HL-60 (cell line): ENCODE measurements around the gene ALDH4A1.
"Not testable (repeated sequence)": the region's sequence is repeated elsewhere in the genome, so short reads cannot be mapped to it uniquely, and the experiment has no call there.

Experiments used
- DNase-seq, 2 experiments: peaks; one replicate each; pipeline ENCODE4 v3.0.0-alpha.2; 2010 to 2020; ENCODE audit warnings: low read depth in 1 of 2, low spot score in 1 of 2
- H3K27ac ChIP-seq: fragments of 250-450 bp; sonication (Bioruptor Pico); replicated peaks from 2 replicates; pipeline ENCODE4 v1.5.1; 2020; ENCODE audit warnings: mild to moderate bottlenecking, moderate library complexity
- H3K27me3 ChIP-seq: fragments of 250-450 bp; sonication (Bioruptor Pico); 2 replicates; pipeline ENCODE4 v1.5.1; 2021; ENCODE audit warnings: mild to moderate bottlenecking, moderate library complexity; ENCODE audit not compliant: insufficient read depth, poor library complexity, severe bottlenecking
- H3K4me3 ChIP-seq: replicated peaks from 2 replicates; pipeline ENCODE4 v1.5.1; 2011; ENCODE audit warnings: mild to moderate bottlenecking, control low read depth, low read length; ENCODE audit not compliant: insufficient read depth
- GABPA ChIP-seq: IDR thresholded peaks from 2 replicates; pipeline ENCODE4 v1.6.1; 2012; ENCODE audit warnings: low read depth
- POLR2AphosphoS5 ChIP-seq: IDR thresholded peaks from 2 replicates; pipeline ENCODE4 v1.6.1; 2012; ENCODE audit warnings: low read depth
- SPI1 ChIP-seq: IDR thresholded peaks from 2 replicates; pipeline ENCODE4 v1.6.1; 2012; ENCODE audit warnings: low read depth, mild to moderate bottlenecking, borderline replicate concordance
- TF ChIP-seq, protein P1 (sequence below): IDR thresholded peaks from 2 replicates; pipeline ENCODE4 v1.6.1; 2012; ENCODE audit warnings: low read depth; ENCODE audit not compliant: insufficient replicate concordance
- TF ChIP-seq, protein P2 (sequence below): IDR thresholded peaks from one replicate; pipeline ENCODE4 v1.5.1; 2011; ENCODE audit warnings: low read length, control low read depth, inconsistent platforms; ENCODE audit not compliant: insufficient read depth

ALDH4A1 gene

DNA sequence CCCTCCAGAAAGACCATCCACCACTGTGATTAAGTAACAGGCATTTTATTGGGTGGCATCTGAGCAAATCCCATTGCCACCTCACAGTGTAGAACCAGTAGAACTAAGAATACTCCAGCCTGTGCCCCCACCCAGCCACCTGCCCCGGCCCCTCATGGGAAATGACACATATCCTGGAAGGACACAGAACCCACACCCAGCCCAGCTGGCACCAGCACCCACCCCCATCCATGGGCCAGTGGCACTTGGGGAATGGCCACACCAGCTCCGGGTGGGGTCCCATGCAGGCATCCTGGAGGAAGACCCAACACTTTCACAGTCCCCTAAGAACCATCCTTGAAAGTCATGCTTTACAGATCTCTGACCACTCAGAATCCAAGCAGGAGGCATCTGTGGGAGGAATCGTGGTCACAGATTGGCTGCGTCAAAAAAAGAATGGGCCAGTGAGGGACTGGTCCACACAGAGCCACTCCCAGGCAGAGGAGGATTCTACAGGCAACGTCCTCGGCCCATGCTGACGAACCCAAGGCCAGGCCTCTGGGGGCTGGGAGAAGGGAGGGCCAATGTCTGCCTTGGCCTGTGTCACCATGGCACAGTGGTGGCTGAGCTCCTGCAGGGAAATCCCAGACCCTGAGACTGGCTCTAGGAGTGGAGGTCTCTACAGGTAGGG, 30.8 kb downstream of the ALDH4A1 start:
- TF ChIP-seq POLR2AphosphoS5 = no peak
- no peak for TF ChIP-seq GABPA
- TF ChIP-seq, protein P1, sequence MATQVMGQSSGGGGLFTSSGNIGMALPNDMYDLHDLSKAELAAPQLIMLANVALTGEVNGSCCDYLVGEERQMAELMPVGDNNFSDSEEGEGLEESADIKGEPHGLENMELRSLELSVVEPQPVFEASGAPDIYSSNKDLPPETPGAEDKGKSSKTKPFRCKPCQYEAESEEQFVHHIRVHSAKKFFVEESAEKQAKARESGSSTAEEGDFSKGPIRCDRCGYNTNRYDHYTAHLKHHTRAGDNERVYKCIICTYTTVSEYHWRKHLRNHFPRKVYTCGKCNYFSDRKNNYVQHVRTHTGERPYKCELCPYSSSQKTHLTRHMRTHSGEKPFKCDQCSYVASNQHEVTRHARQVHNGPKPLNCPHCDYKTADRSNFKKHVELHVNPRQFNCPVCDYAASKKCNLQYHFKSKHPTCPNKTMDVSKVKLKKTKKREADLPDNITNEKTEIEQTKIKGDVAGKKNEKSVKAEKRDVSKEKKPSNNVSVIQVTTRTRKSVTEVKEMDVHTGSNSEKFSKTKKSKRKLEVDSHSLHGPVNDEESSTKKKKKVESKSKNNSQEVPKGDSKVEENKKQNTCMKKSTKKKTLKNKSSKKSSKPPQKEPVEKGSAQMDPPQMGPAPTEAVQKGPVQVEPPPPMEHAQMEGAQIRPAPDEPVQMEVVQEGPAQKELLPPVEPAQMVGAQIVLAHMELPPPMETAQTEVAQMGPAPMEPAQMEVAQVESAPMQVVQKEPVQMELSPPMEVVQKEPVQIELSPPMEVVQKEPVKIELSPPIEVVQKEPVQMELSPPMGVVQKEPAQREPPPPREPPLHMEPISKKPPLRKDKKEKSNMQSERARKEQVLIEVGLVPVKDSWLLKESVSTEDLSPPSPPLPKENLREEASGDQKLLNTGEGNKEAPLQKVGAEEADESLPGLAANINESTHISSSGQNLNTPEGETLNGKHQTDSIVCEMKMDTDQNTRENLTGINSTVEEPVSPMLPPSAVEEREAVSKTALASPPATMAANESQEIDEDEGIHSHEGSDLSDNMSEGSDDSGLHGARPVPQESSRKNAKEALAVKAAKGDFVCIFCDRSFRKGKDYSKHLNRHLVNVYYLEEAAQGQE = no peak
- no peak for TF ChIP-seq SPI1
- TF ChIP-seq, protein P2, sequence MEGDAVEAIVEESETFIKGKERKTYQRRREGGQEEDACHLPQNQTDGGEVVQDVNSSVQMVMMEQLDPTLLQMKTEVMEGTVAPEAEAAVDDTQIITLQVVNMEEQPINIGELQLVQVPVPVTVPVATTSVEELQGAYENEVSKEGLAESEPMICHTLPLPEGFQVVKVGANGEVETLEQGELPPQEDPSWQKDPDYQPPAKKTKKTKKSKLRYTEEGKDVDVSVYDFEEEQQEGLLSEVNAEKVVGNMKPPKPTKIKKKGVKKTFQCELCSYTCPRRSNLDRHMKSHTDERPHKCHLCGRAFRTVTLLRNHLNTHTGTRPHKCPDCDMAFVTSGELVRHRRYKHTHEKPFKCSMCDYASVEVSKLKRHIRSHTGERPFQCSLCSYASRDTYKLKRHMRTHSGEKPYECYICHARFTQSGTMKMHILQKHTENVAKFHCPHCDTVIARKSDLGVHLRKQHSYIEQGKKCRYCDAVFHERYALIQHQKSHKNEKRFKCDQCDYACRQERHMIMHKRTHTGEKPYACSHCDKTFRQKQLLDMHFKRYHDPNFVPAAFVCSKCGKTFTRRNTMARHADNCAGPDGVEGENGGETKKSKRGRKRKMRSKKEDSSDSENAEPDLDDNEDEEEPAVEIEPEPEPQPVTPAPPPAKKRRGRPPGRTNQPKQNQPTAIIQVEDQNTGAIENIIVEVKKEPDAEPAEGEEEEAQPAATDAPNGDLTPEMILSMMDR = no peak
- Histone ChIP-seq H3K27ac (no peak overlapping the region), H3K4me3 (no peak overlapping the region), H3K27me3 (peaks cover 3% of the 10 kb centered on the region)
- DNase-seq = no peak

- TF ChIP-seq, protein P2 = no peak
- no peak for TF ChIP-seq GABPA
- DNase-seq = no peak
- H3K27me3 ChIP-seq = peaks cover 3% of the 10 kb centered on the region
- H3K4me3 ChIP-seq = no peak overlapping the region
- no peak overlapping the region for H3K27ac ChIP-seq
Observed at GRCh38 chr1:18870957-18871356, 31.4 kb downstream of the ALDH4A1 start.

DNA sequence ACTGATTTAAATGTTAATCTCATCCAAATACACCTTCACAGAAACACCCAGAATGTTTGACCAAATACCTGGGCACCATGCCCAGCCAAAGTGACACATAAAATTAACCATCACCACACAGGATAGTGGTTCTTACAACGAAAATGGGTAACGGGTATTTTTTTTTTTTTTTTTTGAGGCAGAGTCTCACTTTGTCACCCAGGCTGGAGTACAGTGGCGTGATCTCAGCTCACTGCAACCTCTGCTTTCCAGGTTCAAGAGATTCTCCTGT, 31.8 kb downstream of the ALDH4A1 start:
- H3K27ac ChIP-seq, H3K27me3 ChIP-seq, DNase-seq, H3K4me3 ChIP-seq: not testable (repeated sequence)

GRCh38 chr1:18869847-18870594, 32.3 kb downstream of the ALDH4A1 start:
- TF ChIP-seq GABPA = no peak
- TF ChIP-seq SPI1 = no peak
- no peak for TF ChIP-seq POLR2AphosphoS5
- TF ChIP-seq, protein P2 = no peak
- TF ChIP-seq, protein P1 = no peak
- DNase-seq = no peak
- H3K4me3 ChIP-seq = no peak overlapping the region
- H3K27ac ChIP-seq = no peak overlapping the region
- peaks cover 3% of the 10 kb centered on the region for H3K27me3 ChIP-seq
